ENCODE data around the gene TTC23. TPM values are rescaled to one million over a fixed set of nuclear protein-coding genes. Genes with fewer than 3 reads are reported as not detected.

The TTC23 gene
- total RNA-seq, 2 experiments from 2014 or later = 0.19 to 0.81 TPM

DNA sequence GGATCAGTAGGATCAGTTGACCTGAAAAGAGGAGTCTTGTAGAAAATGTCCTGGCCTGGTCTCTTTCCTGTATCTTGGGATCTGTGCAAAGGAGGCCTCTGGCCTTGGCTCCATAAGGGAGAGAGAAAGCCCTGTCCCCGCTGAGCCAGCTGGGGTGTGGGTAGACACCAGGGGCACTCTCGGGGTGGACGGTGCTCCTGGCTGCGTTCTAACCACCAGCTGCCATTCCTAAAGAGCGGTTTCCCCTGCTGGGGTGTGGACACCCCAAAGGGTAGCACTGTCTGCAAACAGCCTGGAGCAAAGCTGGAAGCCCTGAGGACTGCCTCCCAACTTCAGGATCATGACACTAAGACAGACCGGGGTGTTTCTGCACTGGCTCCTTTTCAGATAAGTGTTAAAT is 121.0 kb downstream of the TTC23 start:
- ChIA-PET POLR2A (no interaction called here), CTCF (no interaction called here)
- H3K4me3 Mint-ChIP-seq = no peak overlapping the region
- ATAC-seq (ENCODE audit: poor library complexity) (no peak), DNase-seq (no peak)
- Histone ChIP-seq H3K36me3 (ENCODE audit: insufficient read depth, low read length) (no peaks in the 10 kb centered on the region), H3K27me3 (ENCODE audit: control insufficient read depth in 1 of 2, insufficient read depth in 2 of 2, low read length in 2 of 2) (no peaks in the 10 kb centered on the region), H3K9me3 (ENCODE audit: control insufficient read depth in 1 of 2, insufficient read depth in 1 of 2, low read length in 2 of 2) (peaks cover 0 to 3% of the 10 kb centered on the region in 2 experiments), H3K27ac (ENCODE audit: low read depth in 1 of 2, low read length in 2 of 2) (no peak overlapping the region), H3K4me1 (ENCODE audit: insufficient read depth, low read length) (no peaks in the 10 kb centered on the region), H3K4me3 (ENCODE audit: low read length) (no peak overlapping the region)
- H3K4me1 Mint-ChIP-seq (ENCODE audit: low read depth) = no peaks in the 10 kb centered on the region
- no peaks in the 10 kb centered on the region for H3K27me3 Mint-ChIP-seq
- intact Hi-C loops (cut with DNase I, micrococcal nuclease) = no loop called here
- no peaks in the 10 kb centered on the region for H3K9me3 Mint-ChIP-seq
- H3K27ac Mint-ChIP-seq = no peak overlapping the region
- no peaks in the 10 kb centered on the region for H3K36me3 Mint-ChIP-seq (ENCODE audit: low read depth)
- TF ChIP-seq, protein P1, sequence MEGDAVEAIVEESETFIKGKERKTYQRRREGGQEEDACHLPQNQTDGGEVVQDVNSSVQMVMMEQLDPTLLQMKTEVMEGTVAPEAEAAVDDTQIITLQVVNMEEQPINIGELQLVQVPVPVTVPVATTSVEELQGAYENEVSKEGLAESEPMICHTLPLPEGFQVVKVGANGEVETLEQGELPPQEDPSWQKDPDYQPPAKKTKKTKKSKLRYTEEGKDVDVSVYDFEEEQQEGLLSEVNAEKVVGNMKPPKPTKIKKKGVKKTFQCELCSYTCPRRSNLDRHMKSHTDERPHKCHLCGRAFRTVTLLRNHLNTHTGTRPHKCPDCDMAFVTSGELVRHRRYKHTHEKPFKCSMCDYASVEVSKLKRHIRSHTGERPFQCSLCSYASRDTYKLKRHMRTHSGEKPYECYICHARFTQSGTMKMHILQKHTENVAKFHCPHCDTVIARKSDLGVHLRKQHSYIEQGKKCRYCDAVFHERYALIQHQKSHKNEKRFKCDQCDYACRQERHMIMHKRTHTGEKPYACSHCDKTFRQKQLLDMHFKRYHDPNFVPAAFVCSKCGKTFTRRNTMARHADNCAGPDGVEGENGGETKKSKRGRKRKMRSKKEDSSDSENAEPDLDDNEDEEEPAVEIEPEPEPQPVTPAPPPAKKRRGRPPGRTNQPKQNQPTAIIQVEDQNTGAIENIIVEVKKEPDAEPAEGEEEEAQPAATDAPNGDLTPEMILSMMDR (IDR thresholded peaks at IDR 0.05) = no peak

DNA sequence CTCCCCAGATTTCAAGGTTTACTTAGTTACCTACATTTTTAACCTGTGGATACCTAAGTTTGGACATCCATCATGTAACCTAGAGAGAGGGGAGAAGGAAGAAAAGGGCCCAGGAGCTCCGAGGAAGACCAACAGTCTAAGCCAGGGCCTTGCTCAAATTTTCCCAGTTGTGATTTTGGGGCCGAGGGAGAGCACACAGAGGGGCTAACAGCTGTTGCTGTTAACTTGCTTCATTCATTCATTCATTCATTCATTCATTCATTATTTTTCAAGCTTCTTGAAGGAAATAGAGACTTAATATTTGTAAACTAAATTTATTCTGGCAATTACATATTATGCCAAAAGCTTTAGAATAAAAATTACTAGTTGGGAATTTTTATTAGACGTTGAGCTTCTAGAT is 121.6 kb downstream of the TTC23 start:
- no peaks in the 10 kb centered on the region for H3K27me3 Mint-ChIP-seq
- no peak overlapping the region for H3K27ac Mint-ChIP-seq
- TF ChIP-seq, protein P1 (IDR thresholded peaks at IDR 0.05) = no peak
- POLR2A ChIA-PET = no interaction called here
- no peak overlapping the region for H3K4me3 Mint-ChIP-seq
- Histone ChIP-seq H3K27ac (ENCODE audit: low read depth in 1 of 2, low read length in 2 of 2) (no peak overlapping the region), H3K9me3 (ENCODE audit: control insufficient read depth in 1 of 2, insufficient read depth in 1 of 2, low read length in 2 of 2) (peaks cover 0 to 3% of the 10 kb centered on the region in 2 experiments), H3K36me3 (ENCODE audit: insufficient read depth, low read length) (no peaks in the 10 kb centered on the region), H3K4me1 (ENCODE audit: insufficient read depth, low read length) (no peaks in the 10 kb centered on the region), H3K27me3 (ENCODE audit: control insufficient read depth in 1 of 2, insufficient read depth in 2 of 2, low read length in 2 of 2) (no peaks in the 10 kb centered on the region), H3K4me3 (ENCODE audit: low read length) (no peak overlapping the region)
- H3K36me3 Mint-ChIP-seq (ENCODE audit: low read depth) = no peaks in the 10 kb centered on the region
- H3K4me1 Mint-ChIP-seq (ENCODE audit: low read depth) = no peaks in the 10 kb centered on the region
- no peaks in the 10 kb centered on the region for H3K9me3 Mint-ChIP-seq
- DNase-seq (no peak), ATAC-seq (ENCODE audit: poor library complexity) (no peak)
- intact Hi-C loops (cut with DNase I, micrococcal nuclease) = no loop called here
- CTCF ChIA-PET = no interaction called here

DNA sequence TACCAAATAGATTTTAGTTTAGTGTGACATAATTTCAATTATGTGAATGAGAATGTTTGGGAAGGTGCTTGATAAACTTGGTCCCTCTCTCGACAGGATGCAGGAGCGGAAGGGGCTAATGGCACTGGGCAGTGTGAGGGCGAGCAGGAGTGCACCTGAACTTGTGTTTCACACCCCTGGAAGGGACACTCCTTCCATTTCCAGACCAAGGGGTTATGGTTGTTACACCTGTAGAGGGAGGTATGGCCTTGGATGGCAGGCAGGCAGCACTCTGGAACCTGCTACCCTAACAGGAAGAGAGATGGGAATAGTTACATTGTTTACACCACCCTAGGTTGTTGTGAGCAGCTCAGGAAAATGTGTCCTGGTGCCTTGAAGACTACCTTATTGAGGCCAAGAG is 122.5 kb downstream of the TTC23 start:
- Mint-ChIP-seq H3K27ac (no peak overlapping the region), H3K27me3 (no peaks in the 10 kb centered on the region), H3K9me3 (no peaks in the 10 kb centered on the region), H3K4me3 (no peak overlapping the region), H3K4me1 (ENCODE audit: low read depth) (no peaks in the 10 kb centered on the region), H3K36me3 (ENCODE audit: low read depth) (no peaks in the 10 kb centered on the region)
- H3K4me1 ChIP-seq (ENCODE audit: insufficient read depth, low read length) = no peaks in the 10 kb centered on the region
- H3K4me3 ChIP-seq (ENCODE audit: low read length) = no peak overlapping the region
- ATAC-seq (ENCODE audit: poor library complexity) (no peak), DNase-seq (no peak)
- no peaks in the 10 kb centered on the region for H3K36me3 ChIP-seq (ENCODE audit: insufficient read depth, low read length)
- no peaks in the 10 kb centered on the region for H3K27me3 ChIP-seq (ENCODE audit: control insufficient read depth in 1 of 2, insufficient read depth in 2 of 2, low read length in 2 of 2)
- ChIA-PET POLR2A (no interaction called here), CTCF (no interaction called here)
- H3K9me3 ChIP-seq (ENCODE audit: control insufficient read depth in 1 of 2, insufficient read depth in 1 of 2, low read length in 2 of 2) = peaks cover 0 to 3% of the 10 kb centered on the region in 2 experiments
- TF ChIP-seq, protein P1 (IDR thresholded peaks at IDR 0.05) = no peak
- intact Hi-C loops (cut with DNase I, micrococcal nuclease) = no loop called here
- no peak overlapping the region for H3K27ac ChIP-seq (ENCODE audit: low read depth in 1 of 2, low read length in 2 of 2)
